Fibroblast of lung (primary cell): Measurements from ENCODE around the gene AVPI1. TPM values are rescaled to one million over a fixed set of nuclear protein-coding genes. Genes with fewer than 3 reads are reported as not detected.

Experiments
- DNase-seq, 2 donors: peaks; one replicate each; pipeline versions ENCODE4 v3.0.0 to v3.0.0-alpha.2; 2010; ENCODE audit warnings: low read depth in 2 of 2
- H2AFZ ChIP-seq: 2 replicates; pipeline ENCODE4 v1.5.1; 2012; ENCODE audit warnings: low read length, control low read depth, inconsistent platforms
- H3K27ac ChIP-seq: 2 replicates; pipeline ENCODE4 v1.5.1; 2011; ENCODE audit warnings: low read length, control low read depth; ENCODE audit not compliant: insufficient read depth
- H3K27me3 ChIP-seq: 2 replicates; pipeline ENCODE4 v1.5.1; 2011; ENCODE audit warnings: mild to moderate bottlenecking, low read length; ENCODE audit not compliant: control insufficient read depth, insufficient read depth
- H3K36me3 ChIP-seq: 2 replicates; pipeline ENCODE4 v1.5.1; 2011; ENCODE audit warnings: low read length; ENCODE audit not compliant: control insufficient read depth, insufficient read depth
- H3K4me1 ChIP-seq: 2 replicates; pipeline ENCODE4 v1.5.1; 2011; ENCODE audit warnings: low read length; ENCODE audit not compliant: control insufficient read depth, insufficient read depth; ENCODE audit errors: extremely low read depth
- H3K4me2 ChIP-seq: 2 replicates; pipeline ENCODE4 v1.5.1; 2011; ENCODE audit warnings: low read length, control low read depth; ENCODE audit not compliant: insufficient read depth; ENCODE audit errors: extremely low read depth
- H3K4me3 ChIP-seq, 4 experiments: fragments of 200-600 bp in 1 of 4; sonication (generic) in 1 of 4; replicated peaks in 1 of 4; 2 replicates each; pipeline ENCODE4 v1.5.1; 2011 to 2016; ENCODE audit warnings: low read length in 4 of 4, low read depth in 3 of 4, mild to moderate bottlenecking in 3 of 4, control low read depth in 2 of 4, inconsistent platforms in 1 of 4, mixed read lengths in 1 of 4; ENCODE audit not compliant: insufficient read depth in 1 of 4; ENCODE audit errors: control extremely low read depth in 1 of 4
- H3K79me2 ChIP-seq: 2 replicates; pipeline ENCODE4 v1.5.1; 2012; ENCODE audit warnings: mild to moderate bottlenecking, low read length, inconsistent platforms; ENCODE audit not compliant: control insufficient read depth, insufficient read depth
- H3K9ac ChIP-seq: 2 replicates; pipeline ENCODE4 v1.5.1; 2011; ENCODE audit warnings: mild to moderate bottlenecking, low read length, control low read depth; ENCODE audit not compliant: insufficient read depth
- H3K9me3 ChIP-seq: 2 replicates; pipeline ENCODE4 v1.5.1; 2012; ENCODE audit warnings: low read depth, low read length; ENCODE audit not compliant: control insufficient read depth, insufficient read depth
- H4K20me1 ChIP-seq: 2 replicates; pipeline ENCODE4 v1.5.1; 2011; ENCODE audit warnings: low read length; ENCODE audit not compliant: control insufficient read depth, insufficient read depth; ENCODE audit errors: extremely low read depth
- CTCF ChIP-seq, 2 donors: IDR thresholded peaks in 1 of 2; conservative IDR thresholded peaks in 1 of 2; 1 replicate in 1 of 2; 2 replicates in 1 of 2; pipeline ENCODE4 v1.5.1; 2011 to 2012; ENCODE audit warnings: low read length in 2 of 2, control low read depth in 1 of 2, inconsistent platforms in 1 of 2, low read depth in 1 of 2, mild to moderate bottlenecking in 1 of 2
- EZH2 ChIP-seq: IDR thresholded peaks from 2 replicates; pipeline ENCODE4 v1.5.1; 2012; ENCODE audit warnings: low read length, control low read depth, mild to moderate bottlenecking; ENCODE audit errors: missing control alignments
- polyA plus RNA-seq, 2 donors: library from polyadenylated mRNA; depleted of rRNA in 1 of 2; stranded (reverse) in 1 of 2; unstranded in 1 of 2; fragments of >200 nt; gene quantifications; 2 replicates each; pipeline ENCODE4 v1.2.1, GENCODE V29; 2011 to 2012; ENCODE audit warnings: missing spikeins in 1 of 2
- total RNA-seq: library from RNA; depleted of rRNA; stranded (reverse); fragments of >200 nt; gene quantifications from 2 replicates; pipeline ENCODE4 v1.2.1, GENCODE V29; 2014

AVPI1 gene
- total and polyA plus RNA-seq, 2 donors (not counting 1 experiment from before 2014, with no cell fraction given): 14.3 to 77.5 TPM

- no peaks in the 10 kb centered on the region for H4K20me1 ChIP-seq
- H3K9ac ChIP-seq: peak overlapping the region; percentile 80
- H3K27me3 ChIP-seq: no peaks in the 10 kb centered on the region
- peaks cover 20% of the 10 kb centered on the region for H3K4me1 ChIP-seq
- H3K4me2 ChIP-seq: peak overlapping the region; percentile 90
- H3K79me2 ChIP-seq: peaks cover 34% of the 10 kb centered on the region
- H3K27ac ChIP-seq: peak overlapping the region; percentile 85
- no peaks in the 10 kb centered on the region for H3K9me3 ChIP-seq
- DNase-seq: no peak
- H3K36me3 ChIP-seq: peaks cover 7% of the 10 kb centered on the region
- TF ChIP-seq EZH2 (no peak), CTCF (conservative IDR thresholded peaks at IDR 0.05 in 1 of 2, IDR thresholded peaks at IDR 0.05 in 1 of 2; ENCODE audit: low read depth in 1 of 2, low read length in 2 of 2) (no peak)
- H3K4me3 ChIP-seq: peak overlapping the region; percentile 57 to 76 (median 75)
- H2AFZ ChIP-seq: no peak overlapping the region
These were observed 28.3 kb upstream of the AVPI1 start for GRCh38 chr10:97715259-97715874.

GRCh38 chr10:97714401-97715258 lies 27.6 kb upstream of the AVPI1 start:
- no peaks in the 10 kb centered on the region for H3K27me3 ChIP-seq
- H3K9ac ChIP-seq: peak overlapping the region; percentile 80
- H3K36me3 ChIP-seq: peaks cover 7% of the 10 kb centered on the region
- peak overlapping the region; percentile 57 to 76 (median 75) for H3K4me3 ChIP-seq
- H3K9me3 ChIP-seq: no peaks in the 10 kb centered on the region
- peak; percentile 77 to 80 for DNase-seq
- TF ChIP-seq EZH2: no peak
- no peak for TF ChIP-seq CTCF (conservative IDR thresholded peaks at IDR 0.05 in 1 of 2, IDR thresholded peaks at IDR 0.05 in 1 of 2; ENCODE audit: low read depth in 1 of 2, low read length in 2 of 2)
- H3K4me2 ChIP-seq: peak overlapping the region; percentile 90
- peaks cover 34% of the 10 kb centered on the region for H3K79me2 ChIP-seq
- H3K27ac ChIP-seq: peak overlapping the region; percentile 85
- H4K20me1 ChIP-seq: no peaks in the 10 kb centered on the region
- H2AFZ ChIP-seq: no peak overlapping the region
- H3K4me1 ChIP-seq: peaks cover 23% of the 10 kb centered on the region

GRCh38 chr10:97713826-97714400 lies 26.9 kb upstream of the AVPI1 start:
- Histone ChIP-seq H3K9me3 (no peaks in the 10 kb centered on the region), H3K9ac (peak overlapping the region; percentile 80), H3K27ac (peak overlapping the region; percentile 85), H3K79me2 (peaks cover 34% of the 10 kb centered on the region), H4K20me1 (no peaks in the 10 kb centered on the region), H3K4me2 (peak overlapping the region; percentile 73), H3K4me1 (peaks cover 28% of the 10 kb centered on the region), H3K27me3 (no peaks in the 10 kb centered on the region), H2AFZ (peak overlapping the region; percentile 12), H3K36me3 (peaks cover 7% of the 10 kb centered on the region), H3K4me3 (peak overlapping the region; percentile 57 to 76 (median 74))
- peak; percentile 74 to 79 for DNase-seq
- TF ChIP-seq CTCF (conservative IDR thresholded peaks at IDR 0.05 in 1 of 2, IDR thresholded peaks at IDR 0.05 in 1 of 2; ENCODE audit: low read depth in 1 of 2, low read length in 2 of 2) (peak in 1 of 2 donors; percentile 29), EZH2 (no peak)
